Duodenal mucosa (tissue), 2 donors: ENCODE data around the gene EMP3.

Source experiments
- H3K27ac ChIP-seq: one replicate; pipeline ENCODE4 v1.7.0; 2013; ENCODE audit warnings: low read depth, low read length
- H3K27me3 ChIP-seq, 2 donors: one replicate each; pipeline ENCODE4 v1.7.0; 2013; ENCODE audit warnings: low read length in 2 of 2, control low read depth in 1 of 2; ENCODE audit not compliant: insufficient read depth in 2 of 2, control insufficient read depth in 1 of 2
- H3K36me3 ChIP-seq, 2 donors: one replicate each; pipeline ENCODE4 v1.7.0; 2013; ENCODE audit warnings: low read length in 2 of 2, control low read depth in 1 of 2; ENCODE audit not compliant: insufficient read depth in 2 of 2, control insufficient read depth in 1 of 2
- H3K4me1 ChIP-seq, 2 donors: one replicate each; pipeline ENCODE4 v1.7.0; 2013; ENCODE audit warnings: low read length in 2 of 2, control low read depth in 1 of 2; ENCODE audit not compliant: insufficient read depth in 2 of 2, control insufficient read depth in 1 of 2
- H3K4me3 ChIP-seq, 2 donors: one replicate each; pipeline ENCODE4 v1.7.0; 2013; ENCODE audit warnings: low read length in 2 of 2, low read depth in 1 of 2
- H3K9ac ChIP-seq, 2 donors: one replicate each; pipeline ENCODE4 v1.7.0; 2013; ENCODE audit warnings: low read length in 2 of 2, low read depth in 1 of 2
- H3K9me3 ChIP-seq, 2 donors: one replicate each; pipeline ENCODE4 v1.7.0; 2013; ENCODE audit warnings: low read length in 2 of 2, control low read depth in 1 of 2; ENCODE audit not compliant: control insufficient read depth in 1 of 2

The EMP3 gene

GRCh38 chr19:48332662-48333466 lies 7.5 kb downstream of the EMP3 start:
- Histone ChIP-seq H3K4me1 (peaks cover 28 to 40% of the 10 kb centered on the region in 2 donors), H3K9me3 (peaks cover 0 to 5% of the 10 kb centered on the region in 2 donors), H3K27ac (peak overlapping the region; percentile 95), H3K36me3 (no peaks in the 10 kb centered on the region), H3K4me3 (peak overlapping the region; percentile 71 to 89), H3K9ac (peak overlapping the region; percentile 94 to 97), H3K27me3 (no peaks in the 10 kb centered on the region)

DNA sequence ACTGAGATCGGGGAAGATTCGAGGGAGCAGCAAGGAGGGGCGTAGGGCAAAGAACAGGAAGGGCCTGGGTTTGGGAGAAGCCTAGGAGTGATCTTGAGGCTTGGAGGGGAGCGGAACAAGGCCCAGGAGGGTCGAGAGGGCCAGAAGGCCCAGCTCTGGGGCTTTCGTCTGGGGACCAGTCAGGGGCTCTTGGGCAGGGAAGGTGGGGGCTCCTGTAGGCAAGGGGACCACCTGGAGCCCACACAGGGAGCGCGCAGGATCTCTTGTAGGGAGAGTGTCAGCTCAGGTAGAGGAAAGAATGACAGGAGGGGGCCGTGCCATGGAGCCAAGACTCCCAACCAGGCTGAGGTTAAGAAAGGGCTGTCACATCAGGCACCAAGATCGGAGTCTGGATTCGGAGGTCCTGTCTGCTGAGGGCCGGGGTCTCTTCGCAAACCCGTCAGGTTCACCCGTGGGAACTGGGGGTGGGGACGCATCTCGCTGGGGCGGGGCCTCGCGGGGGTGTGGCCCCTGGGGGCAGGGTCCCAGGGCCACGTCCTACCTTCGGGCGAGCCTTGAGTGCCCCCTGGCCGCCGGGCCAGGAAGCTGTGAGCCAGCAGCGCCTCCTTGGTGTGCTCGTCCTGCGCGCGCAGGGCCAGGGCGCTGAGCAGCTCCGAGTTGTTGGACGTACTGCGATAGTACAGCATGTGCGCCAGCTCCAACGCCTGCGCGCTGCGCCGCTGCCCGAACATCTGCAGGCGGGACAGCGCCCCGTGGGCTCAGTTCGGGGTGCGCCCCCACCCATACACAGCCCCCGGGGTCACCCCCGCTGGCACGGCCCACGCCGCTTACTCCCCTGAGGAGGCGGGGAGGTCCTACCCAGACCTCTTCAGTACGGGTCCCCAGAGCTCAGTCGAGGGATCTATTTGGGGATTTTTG lies 8.4 kb downstream of the EMP3 start:
- Histone ChIP-seq H3K9me3 (peaks cover 0 to 2% of the 10 kb centered on the region in 2 donors), H3K4me1 (peaks cover 28 to 40% of the 10 kb centered on the region in 2 donors), H3K27ac (peak overlapping the region; percentile 95), H3K9ac (peak overlapping the region; percentile 94 to 97), H3K4me3 (peak overlapping the region; percentile 71 to 89), H3K27me3 (no peaks in the 10 kb centered on the region), H3K36me3 (no peaks in the 10 kb centered on the region)

DNA sequence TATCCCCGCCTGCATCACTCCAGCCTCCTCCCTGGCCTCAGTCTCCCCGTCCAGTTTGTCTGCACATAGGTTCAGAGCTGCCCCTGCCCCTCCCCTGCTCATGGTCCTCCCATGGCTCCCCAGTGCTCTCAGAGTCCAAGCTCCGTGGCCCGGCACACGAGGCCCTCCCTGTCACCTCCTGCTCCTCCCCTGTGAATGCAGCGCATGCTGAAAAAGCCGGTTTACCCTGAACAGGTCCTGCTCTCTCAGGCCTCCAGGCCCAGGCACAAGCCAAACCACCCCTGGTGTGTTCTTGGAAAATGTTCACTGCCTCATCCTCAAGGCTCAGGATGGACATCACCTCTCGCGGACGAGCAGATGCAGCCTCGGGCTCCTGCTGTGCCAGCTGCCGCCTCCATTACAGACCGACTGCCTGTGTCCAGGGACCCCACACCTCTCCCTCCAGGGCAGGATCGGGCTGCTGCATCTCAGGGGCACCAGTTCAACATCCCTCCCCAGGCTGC lies 13.0 kb downstream of the EMP3 start:
- Histone ChIP-seq H3K27me3 (no peaks in the 10 kb centered on the region), H3K9me3 (no peaks in the 10 kb centered on the region), H3K27ac (no peak overlapping the region), H3K4me1 (peaks cover 4% of the 10 kb centered on the region in 2 donors), H3K9ac (no peak overlapping the region), H3K36me3 (peaks cover 6 to 9% of the 10 kb centered on the region in 2 donors), H3K4me3 (no peak overlapping the region)

GRCh38 chr19:48338802-48339503 lies 13.6 kb downstream of the EMP3 start:
- H3K27ac ChIP-seq = no peak overlapping the region
- H3K4me3 ChIP-seq = no peak overlapping the region
- H3K36me3 ChIP-seq = peaks cover 6 to 9% of the 10 kb centered on the region in 2 donors
- no peaks in the 10 kb centered on the region for H3K4me1 ChIP-seq
- no peaks in the 10 kb centered on the region for H3K9me3 ChIP-seq
- H3K27me3 ChIP-seq = no peaks in the 10 kb centered on the region
- no peak overlapping the region for H3K9ac ChIP-seq

DNA sequence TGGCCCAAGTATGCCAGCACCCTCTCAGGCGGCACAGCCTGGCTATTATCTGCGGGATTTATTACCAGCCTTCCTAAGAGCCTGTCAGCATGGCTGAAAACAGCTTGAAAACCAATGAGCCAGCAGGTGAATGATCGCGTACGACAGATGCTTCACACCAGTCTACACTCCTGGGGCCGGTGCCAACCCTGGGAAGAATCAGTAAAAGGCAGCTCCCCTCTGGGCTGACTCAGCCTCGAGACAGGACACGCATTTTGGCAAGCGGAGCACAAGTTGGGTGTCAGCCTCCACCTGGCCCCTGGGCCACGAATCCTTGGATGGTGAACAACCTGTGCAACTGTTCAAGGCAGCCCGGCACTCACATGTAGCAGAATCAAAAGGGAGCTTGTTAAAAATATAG lies 15.6 kb downstream of the EMP3 start:
- H3K9me3 ChIP-seq = no peaks in the 10 kb centered on the region
- H3K9ac ChIP-seq = no peak overlapping the region
- no peak overlapping the region for H3K4me3 ChIP-seq
- H3K27me3 ChIP-seq = no peaks in the 10 kb centered on the region
- H3K36me3 ChIP-seq = peaks cover 6 to 9% of the 10 kb centered on the region in 2 donors
- no peak overlapping the region for H3K27ac ChIP-seq
- H3K4me1 ChIP-seq = no peaks in the 10 kb centered on the region

DNA sequence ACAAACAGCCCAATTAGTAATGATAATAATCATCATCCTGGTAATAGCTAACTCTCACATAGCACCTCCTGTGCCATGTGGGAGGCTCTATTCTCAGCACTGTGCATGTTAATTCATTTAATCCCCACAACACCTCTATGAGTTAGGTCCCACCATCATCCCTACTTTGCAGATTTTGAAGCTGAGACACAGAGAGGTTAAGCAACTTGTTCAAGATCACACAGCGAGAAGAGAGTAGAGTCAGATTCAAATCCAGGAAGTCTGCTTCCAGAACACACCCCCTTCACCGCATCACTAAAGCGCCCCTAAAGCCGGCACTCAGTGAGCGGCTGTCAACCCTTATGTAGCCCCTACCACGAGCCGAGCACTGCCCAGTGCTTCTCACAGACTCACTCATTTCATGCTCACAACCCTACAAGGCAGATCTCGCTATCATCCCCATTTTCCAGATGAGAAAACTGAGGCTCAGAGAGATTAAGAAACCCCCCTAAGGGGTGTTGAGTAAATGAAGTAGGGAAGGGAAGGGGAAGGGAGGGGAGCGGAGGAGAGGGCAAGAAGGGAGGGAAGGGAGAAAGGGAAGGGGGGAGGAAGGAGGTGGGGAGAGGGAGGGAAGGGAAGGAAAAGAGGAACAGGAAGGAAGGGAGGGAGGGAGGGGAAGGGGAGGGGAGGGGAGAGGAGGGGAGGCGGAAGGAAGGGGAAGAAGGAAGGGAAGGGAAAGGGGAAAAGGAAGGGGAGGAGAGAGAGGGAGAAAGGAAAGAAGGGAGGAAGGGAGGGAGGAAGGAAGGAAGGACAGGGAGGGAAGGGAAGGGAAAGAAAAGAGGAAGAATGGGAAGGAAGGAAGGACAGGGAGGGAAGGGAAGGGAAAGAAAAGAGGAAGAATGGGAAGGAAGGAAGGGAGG lies 16.4 kb downstream of the EMP3 start:
- H3K27ac ChIP-seq = no peak overlapping the region
- H3K9ac ChIP-seq = no peak overlapping the region
- H3K4me3 ChIP-seq = no peak overlapping the region
- no peaks in the 10 kb centered on the region for H3K27me3 ChIP-seq
- H3K4me1 ChIP-seq = no peaks in the 10 kb centered on the region
- H3K9me3 ChIP-seq = no peaks in the 10 kb centered on the region
- H3K36me3 ChIP-seq = peaks cover 6 to 9% of the 10 kb centered on the region in 2 donors

GRCh38 chr19:48342414-48342738 lies 17.0 kb downstream of the EMP3 start:
- H3K27ac ChIP-seq = no peak overlapping the region
- peaks cover 6 to 9% of the 10 kb centered on the region in 2 donors for H3K36me3 ChIP-seq
- H3K9ac ChIP-seq = no peak overlapping the region
- no peak overlapping the region for H3K4me3 ChIP-seq
- H3K4me1 ChIP-seq = no peaks in the 10 kb centered on the region
- no peaks in the 10 kb centered on the region for H3K9me3 ChIP-seq
- no peaks in the 10 kb centered on the region for H3K27me3 ChIP-seq

GRCh38 chr19:48342841-48343540 lies 17.6 kb downstream of the EMP3 start:
- H3K4me1 ChIP-seq = no peaks in the 10 kb centered on the region
- no peaks in the 10 kb centered on the region for H3K9me3 ChIP-seq
- H3K4me3 ChIP-seq = no peak overlapping the region
- no peak overlapping the region for H3K27ac ChIP-seq
- peaks cover 6 to 9% of the 10 kb centered on the region in 2 donors for H3K36me3 ChIP-seq
- H3K9ac ChIP-seq = no peak overlapping the region
- no peaks in the 10 kb centered on the region for H3K27me3 ChIP-seq

- no peak overlapping the region for H3K4me3 ChIP-seq
- H3K27ac ChIP-seq = no peak overlapping the region
- H3K36me3 ChIP-seq = peaks cover 6 to 9% of the 10 kb centered on the region in 2 donors
- H3K27me3 ChIP-seq = no peaks in the 10 kb centered on the region
- H3K4me1 ChIP-seq = no peaks in the 10 kb centered on the region
- H3K9me3 ChIP-seq = no peaks in the 10 kb centered on the region
- no peak overlapping the region for H3K9ac ChIP-seq
Observed at GRCh38 chr19:48344892-48345291, 19.5 kb downstream of the EMP3 start.
